ELF-1 (cell line): Measurements from ENCODE around the gene CRY2.
A peak's percentile ranks its signal among the peaks of the same experiment; 100 is the strongest.
"Not testable (repeated sequence)": the region's sequence is repeated elsewhere in the genome, so short reads cannot be mapped to it uniquely, and the experiment has no call there.

Source experiments
- DNase-seq: peaks from one replicate; pipeline ENCODE4 v3.0.0-alpha.2; 2016; ENCODE audit warnings: low read depth, low spot score

CRY2 gene

GRCh38 chr11:45846974-45847910 lies at the start of gene CRY2:
Gene CRY2, plus strand, starts transcription at chr11:45847475. Its CDS starts 16 bp downstream, at chr11:45847491.
- peak; percentile 98 for DNase-seq

DNA sequence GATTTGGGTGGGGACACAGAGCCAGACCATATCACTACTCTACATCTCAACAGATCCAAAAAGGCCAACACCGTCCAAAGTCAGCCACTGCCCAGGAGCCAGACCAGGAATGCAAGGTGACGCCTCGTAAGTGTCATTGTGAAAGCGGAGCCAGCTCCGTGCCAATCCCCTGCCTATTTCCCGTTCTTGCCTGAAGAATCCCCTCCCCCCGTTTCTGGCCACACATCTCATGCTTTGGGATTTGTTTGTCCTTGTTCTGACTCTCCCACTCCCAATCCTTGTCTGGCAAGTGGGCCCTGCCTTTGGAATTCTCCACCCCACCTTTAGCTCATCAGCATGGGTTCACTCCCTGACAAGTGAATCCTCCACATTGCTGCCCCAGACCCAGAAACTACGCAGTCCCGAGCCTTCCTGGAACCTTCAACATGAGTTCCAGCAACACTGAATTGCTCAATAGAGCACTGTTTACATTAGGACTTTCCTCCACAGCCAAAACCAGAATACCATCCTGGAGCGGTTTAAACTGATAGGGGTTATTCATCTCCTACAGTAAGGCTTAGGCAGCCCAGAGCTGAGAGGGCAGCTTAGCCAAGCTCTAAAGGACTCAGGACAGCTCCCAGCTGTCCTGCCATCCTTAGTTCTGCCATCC lies 48.4 kb upstream of the CRY2 start:
- DNase-seq = no peak

DNA sequence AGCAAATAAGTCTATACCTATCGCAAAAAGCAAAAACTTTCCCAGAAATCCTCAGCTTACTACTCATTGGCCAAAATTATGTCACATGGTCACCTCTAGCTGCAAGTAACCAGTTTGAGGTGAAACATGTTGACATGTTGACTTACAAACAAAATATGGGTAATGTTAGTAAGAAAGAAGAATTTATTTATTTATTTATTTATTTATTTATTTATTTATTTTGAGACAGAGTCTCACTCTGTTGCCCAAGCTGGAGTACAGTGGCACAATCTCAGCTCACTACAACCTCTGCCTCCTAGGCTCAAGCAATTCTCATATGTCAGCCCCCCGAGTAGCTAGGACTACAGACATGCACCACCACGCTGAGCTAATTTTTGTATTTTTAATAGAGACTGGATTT lies 47.7 kb upstream of the CRY2 start:
- DNase-seq = no peak

- no peak for DNase-seq
Measured at GRCh38 chr11:45800261-45800660, 47.0 kb upstream of the CRY2 start.

- DNase-seq = no peak
Measured at GRCh38 chr11:45801723-45802315, 45.5 kb upstream of the CRY2 start.

GRCh38 chr11:45802531-45803317 lies 44.6 kb upstream of the CRY2 start:
- no peak for DNase-seq

DNA sequence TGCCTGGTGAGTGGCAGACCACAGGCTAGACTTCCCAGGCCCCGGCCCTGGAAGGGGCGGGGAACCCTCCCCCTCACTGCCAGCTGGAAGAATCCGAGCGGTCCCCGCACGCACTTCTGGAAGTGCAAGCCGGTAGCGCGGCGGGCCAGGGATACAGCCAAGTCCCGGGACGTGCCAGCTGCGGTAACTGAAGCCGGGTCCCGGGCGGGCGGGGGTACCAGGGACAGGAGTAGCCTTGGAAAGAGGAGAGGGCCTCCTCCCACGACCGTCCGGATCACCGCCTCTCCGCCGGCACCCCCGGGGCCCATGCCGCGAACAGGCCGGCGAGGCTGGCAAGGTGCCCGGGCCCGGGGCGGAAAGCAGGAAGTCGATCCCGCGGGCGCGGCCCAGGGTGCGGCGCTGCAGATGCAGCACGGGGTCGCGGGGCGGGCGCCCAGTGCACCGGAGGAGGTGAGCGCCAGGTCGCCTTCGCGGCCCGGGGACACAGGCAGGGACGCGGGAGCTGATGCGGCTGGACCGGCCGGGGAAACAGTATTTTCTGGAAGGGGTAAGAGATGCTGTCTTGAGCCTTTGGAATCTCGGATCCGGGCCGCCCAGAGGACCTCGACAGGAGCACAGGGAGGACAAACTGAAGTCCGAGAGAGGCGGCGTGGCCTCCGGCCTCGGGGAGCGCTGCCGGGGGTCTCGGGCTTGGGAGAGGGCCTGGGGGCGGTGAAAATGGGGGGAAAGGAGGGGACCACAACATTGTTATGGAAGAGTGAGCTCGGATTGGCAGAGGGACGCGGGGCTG lies 43.1 kb upstream of the CRY2 start:
- DNase-seq = peak; percentile 60

DNA sequence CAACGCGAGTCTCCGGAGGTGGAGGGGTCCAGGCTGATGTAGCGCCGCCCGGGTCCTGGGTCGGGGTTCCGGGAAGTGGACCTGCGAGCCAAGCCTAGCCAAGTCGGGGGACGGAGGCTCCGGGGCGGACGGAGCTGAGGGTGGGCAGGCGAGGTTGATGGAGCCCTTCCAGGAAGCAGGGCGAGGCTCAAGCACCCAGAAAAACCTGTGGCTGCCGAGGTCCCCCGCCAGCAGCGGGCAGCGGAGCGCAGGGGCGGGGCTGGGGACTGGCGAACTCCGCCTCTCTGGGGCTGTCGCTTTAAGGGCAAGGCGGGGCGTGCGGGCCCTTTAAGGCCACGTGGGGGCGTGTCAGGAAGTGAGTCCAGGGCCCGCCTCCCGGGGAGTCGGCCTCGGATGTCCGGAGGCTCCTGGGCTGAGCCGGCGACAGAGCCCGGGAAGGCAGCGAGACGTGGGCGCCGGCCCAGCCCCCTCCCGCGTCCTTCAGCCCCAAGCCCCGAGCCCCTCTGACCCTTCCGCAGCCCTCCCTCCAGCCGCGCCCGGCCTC lies 42.4 kb upstream of the CRY2 start, which contains the start of gene SLC35C1:
TSS of gene SLC35C1 (plus strand) at position 389 of the 544 bp plus-strand sequence. CDS start 653 bp downstream, outside the sequence.
- DNase-seq = peak; percentile 95

DNA sequence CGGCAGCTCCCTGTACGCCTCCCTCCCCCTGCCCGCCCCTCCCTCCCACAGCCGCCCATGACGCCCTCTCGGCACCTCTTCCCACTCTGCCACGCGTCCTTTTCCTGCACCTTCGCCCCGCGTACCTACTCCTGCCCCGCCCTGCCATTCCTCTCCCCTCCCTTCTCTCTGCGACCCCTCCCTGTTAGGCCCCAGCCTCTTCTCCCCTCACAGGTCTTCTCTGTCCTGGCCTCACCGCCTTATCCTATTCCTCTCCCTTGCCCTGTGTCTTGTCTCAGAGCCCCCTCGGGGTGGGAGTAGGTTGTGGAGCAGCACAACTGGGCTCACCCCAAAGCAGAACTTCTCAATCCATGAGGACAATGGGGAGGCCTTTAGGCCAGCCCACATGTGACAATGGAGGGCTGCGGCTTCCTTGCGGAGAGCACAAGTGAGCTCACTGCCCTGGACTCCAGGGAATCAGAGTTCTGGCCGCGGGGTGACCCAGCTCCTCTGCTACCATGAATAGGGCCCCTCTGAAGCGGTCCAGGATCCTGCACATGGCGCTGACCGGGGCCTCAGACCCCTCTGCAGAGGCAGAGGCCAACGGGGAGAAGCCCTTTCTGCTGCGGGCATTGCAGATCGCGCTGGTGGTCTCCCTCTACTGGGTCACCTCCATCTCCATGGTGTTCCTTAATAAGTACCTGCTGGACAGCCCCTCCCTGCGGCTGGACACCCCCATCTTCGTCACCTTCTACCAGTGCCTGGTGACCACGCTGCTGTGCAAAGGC lies 41.8 kb upstream of the CRY2 start:
- peak; percentile 58 for DNase-seq

GRCh38 chr11:45806072-45806933 lies 41.0 kb upstream of the CRY2 start:
- no peak for DNase-seq

- no peak for DNase-seq
Measured at GRCh38 chr11:45806937-45807791, 40.1 kb upstream of the CRY2 start.

- DNase-seq = peak; percentile 62
Measured at GRCh38 chr11:45807792-45808238, 39.5 kb upstream of the CRY2 start.

- not testable (repeated sequence) for DNase-seq
Measured at GRCh38 chr11:45808427-45808826, 38.8 kb upstream of the CRY2 start.

DNA sequence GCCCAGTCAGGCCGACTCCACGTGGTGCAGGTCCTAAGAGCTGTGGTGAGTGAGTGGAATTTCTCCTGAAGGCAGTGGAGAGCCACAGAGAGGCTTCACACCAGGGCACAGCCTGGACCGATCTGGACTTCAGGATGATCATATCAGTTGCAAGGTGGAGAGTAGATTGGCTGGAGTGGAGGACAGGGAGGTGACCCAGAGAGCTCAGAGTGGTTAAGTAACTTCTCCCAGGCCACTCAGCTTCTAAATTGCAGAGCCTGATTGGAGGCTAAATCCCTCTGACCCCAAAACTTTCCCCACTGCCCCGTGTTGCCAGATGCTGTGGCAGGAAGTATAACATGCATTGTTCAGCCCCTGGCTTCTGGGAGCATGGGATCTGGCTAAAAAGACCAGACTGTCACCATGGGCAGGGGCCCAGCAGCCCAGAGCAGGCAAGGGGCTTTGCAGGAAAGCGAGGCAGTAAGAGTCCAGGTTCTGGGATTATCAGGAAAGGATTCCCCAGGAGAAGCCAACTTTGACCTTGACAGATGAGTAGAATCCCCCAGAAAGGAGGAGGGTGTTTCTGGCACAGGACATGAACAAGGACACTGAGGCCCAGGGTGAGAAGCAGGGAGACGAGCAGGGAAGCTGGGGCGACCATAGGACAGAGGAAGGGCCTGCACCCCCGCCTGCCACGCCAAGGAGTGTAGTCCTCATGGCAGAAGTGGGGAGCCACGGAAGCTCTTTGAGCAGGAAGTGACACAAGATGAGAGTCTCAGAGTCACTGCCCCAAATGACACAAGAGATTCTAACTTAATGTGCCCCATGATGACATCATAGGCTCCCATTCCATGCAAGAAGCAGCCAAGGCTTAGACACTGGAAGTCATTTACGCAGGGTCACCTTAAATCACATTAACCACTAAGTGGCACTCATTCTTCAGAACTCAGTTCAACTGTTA lies 37.5 kb upstream of the CRY2 start:
- no peak for DNase-seq

- no peak for DNase-seq
Measured at GRCh38 chr11:45810431-45811108, 36.7 kb upstream of the CRY2 start.

- DNase-seq = no peak
Measured at GRCh38 chr11:45811109-45811435, 36.2 kb upstream of the CRY2 start.
